Epithelial cell of esophagus (primary cell): ENCODE data around the gene CIB4.

Source experiments
- DNase-seq: peaks from one replicate; pipeline ENCODE4 v3.0.0; 2010; ENCODE audit warnings: low read depth
- H3K4me3 ChIP-seq: 2 replicates; pipeline ENCODE4 v1.5.1; 2011; ENCODE audit warnings: mild to moderate bottlenecking, low read length, control low read depth
- TF ChIP-seq, protein P1 (sequence below): IDR thresholded peaks from 2 replicates; pipeline ENCODE4 v1.5.1; 2011; ENCODE audit warnings: low read depth, mild to moderate bottlenecking, low read length, control low read depth, inconsistent platforms; ENCODE audit not compliant: insufficient read depth; ENCODE audit errors: missing control alignments

The CIB4 gene

DNA sequence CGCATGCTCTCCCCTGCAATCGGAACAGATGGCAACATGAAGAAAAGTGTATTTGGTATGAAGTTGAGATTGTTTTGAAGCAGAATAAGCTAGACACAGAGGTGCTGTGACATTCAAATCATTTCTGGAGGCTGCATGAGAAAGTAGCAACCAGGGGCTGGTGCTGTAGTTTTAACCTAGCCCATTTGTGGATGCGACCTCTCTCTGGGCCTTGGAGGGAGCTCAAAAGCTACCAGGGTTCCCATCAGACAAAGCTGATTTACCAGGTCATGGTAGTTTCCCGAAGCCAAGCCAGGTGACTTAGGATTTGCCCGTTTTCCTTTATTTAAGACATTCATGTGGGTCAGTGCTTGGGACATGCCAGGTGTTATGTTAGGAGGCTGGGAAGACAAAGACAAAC, 77.5 kb downstream of the CIB4 start:
- TF ChIP-seq, protein P1, sequence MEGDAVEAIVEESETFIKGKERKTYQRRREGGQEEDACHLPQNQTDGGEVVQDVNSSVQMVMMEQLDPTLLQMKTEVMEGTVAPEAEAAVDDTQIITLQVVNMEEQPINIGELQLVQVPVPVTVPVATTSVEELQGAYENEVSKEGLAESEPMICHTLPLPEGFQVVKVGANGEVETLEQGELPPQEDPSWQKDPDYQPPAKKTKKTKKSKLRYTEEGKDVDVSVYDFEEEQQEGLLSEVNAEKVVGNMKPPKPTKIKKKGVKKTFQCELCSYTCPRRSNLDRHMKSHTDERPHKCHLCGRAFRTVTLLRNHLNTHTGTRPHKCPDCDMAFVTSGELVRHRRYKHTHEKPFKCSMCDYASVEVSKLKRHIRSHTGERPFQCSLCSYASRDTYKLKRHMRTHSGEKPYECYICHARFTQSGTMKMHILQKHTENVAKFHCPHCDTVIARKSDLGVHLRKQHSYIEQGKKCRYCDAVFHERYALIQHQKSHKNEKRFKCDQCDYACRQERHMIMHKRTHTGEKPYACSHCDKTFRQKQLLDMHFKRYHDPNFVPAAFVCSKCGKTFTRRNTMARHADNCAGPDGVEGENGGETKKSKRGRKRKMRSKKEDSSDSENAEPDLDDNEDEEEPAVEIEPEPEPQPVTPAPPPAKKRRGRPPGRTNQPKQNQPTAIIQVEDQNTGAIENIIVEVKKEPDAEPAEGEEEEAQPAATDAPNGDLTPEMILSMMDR = no peak
- no peak overlapping the region for H3K4me3 ChIP-seq
- no peak for DNase-seq

DNA sequence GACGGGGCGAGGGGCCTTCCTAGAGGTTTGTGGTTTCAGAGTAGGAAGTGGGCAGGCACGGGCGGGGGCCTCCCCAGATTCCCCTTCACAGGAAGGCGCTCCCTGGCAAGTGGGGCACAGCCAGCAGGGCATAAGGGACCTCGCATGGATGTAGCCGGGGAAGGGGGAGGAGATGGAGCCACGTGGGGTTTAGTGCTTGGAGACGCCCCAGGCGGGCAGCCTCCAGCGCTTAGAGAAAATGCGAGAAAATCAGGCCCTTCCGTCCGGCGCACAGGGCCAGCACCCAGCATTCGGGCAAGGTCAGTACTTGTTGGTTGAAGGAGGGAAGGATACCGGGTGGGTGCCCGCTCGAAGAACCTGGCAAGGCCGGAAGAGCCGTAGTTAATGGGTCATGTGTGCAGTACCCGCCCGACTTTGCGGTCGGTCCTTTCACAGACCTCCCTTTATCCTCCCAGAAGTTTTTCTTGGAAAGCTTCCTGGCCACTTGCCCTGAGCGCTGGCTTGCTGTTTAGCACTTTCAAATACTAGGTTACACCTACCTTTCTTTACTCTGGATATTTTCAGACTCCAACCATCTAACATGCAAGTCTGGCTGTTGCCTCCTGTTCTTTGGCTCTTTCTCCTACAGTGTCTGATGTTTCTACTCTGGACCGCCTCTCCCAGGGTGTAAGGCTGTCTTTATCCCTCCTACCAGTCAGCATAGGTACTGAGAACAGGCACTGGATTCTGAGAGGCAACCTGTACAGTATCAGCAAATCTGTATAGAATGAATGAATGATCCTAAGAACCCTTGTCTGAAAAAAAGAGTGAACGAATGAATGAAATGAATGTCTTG, 78.1 kb downstream of the CIB4 start:
- peak; percentile 7 for DNase-seq
- H3K4me3 ChIP-seq = no peak overlapping the region
- TF ChIP-seq, protein P1 = no peak

DNA sequence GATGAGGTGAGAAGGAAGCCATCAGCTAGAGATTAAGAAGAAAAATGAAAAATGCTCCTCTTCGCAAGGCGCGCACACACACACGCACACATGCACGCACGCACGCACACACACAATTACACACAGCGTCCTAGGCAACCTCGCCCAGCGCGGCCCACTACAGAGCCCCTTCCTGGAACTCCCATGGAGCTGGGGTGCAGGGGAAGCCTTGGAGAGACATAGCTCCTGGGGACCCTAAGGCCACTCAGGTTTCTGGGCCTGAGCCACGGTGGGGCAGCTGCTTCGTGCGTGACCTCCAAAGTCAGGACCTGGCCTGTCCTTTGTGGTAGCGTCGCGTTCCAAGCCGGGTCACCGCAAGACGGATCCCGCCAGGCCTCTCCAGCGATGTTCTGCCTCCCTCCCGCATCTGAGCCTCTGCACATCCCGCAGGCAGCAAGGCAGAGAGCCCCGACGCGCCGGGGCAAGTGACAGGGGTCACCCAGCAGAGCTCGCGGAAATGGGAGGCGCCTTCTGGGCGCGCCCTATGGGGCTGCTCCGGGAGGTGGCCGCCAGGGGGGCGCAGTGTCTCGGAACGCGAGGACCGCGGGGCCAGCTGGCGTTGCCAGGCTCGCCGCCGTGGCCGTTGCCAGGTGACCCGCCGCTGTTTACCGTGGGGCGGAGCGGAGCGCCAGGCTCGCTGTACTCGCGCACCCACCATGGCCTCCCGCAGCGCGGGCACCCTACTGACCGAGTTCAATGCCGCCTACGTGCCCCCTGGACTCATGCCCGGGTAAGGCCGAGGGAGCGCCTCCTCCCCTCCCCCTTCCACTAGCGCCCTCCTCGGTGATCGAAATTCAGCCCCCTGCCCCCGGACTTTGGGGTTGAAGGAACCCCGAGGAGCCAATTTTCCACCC, 79.0 kb downstream of the CIB4 start:
- no peak overlapping the region for H3K4me3 ChIP-seq
- TF ChIP-seq, protein P1 = no peak
- DNase-seq = peak; percentile 30

DNA sequence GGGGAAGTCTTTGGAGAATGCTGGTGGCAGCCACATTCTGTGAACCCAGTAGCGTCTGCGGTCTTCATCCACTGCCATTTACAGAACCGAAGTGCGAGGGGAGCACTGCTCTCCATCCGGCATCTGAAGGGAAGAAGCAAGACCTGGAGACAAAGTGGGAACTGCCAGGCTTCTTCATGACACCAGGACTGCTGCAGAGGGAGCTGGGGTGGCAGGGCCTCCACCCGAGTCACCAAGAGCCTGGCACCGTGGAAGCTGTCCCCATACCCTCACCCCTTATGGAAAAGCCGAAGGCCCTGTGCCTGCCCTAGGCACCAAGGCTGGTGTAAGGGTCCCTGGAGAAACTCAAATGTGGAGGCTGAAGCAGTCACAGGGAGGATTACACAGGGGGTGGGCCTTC, 79.8 kb downstream of the CIB4 start:
- DNase-seq = no peak
- TF ChIP-seq, protein P1 = no peak
- H3K4me3 ChIP-seq = no peak overlapping the region

DNA sequence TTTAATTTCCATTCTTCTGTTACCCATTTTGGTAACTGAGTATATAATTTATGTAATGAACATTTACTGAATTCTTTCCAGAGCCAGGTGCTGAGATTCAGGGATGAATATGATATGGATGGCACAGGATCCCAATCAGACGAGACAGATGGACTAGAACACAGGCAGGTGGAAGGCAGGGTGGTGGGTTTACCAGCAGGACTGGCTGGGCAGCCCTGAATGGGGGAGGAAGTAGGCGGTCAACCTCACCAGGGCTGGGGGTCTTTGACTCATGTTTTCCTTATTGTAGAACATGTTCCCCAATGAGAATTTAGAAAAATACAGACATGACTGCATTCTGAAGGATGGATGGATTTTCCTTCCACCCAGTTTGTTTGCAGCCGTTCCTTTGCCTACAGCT, 80.3 kb downstream of the CIB4 start:
- H3K4me3 ChIP-seq = no peak overlapping the region
- TF ChIP-seq, protein P1 = no peak
- DNase-seq = no peak

DNA sequence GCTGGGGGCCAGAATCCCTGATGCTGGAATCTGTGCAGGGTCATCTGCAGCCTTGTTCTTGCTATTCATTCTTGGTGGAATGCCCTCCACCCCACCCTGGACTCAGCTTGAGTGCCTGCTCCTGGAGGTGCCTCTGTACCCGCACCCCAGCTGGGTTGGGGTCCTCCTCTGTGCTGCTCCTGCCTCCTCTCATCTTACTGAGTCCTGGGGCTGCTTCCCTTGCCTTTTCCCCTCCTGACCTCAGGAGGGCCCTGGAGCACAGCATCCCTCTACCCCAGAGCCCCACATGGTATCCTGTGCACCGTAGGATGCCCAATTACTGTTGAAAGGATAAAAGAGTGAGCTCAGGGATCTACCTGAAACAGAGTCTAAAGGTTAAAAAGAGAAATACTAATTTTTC, 81.6 kb downstream of the CIB4 start:
- no peak for DNase-seq
- TF ChIP-seq, protein P1 = no peak

DNA sequence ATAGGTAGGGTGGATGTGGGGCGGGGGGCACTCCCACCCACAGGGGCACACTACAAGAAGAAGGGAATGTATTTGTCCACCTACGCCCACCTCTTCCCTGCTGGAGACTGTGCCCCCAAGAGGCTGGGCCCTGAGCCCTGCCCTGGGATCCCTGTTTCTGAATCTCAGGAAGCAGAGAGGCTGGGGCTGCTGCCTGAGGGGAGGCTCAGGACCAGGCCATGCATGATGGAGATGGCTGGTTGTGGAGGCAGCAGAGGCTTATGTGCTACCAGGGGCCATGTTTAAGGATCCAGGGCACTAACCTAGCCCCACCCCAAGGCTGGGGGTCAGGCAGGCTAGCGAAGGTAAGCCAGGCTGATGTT, 82.1 kb downstream of the CIB4 start:
- TF ChIP-seq, protein P1 = no peak
- DNase-seq = no peak
- no peak overlapping the region for H3K4me3 ChIP-seq

More for the DNA sequence above, 81.6 kb downstream of the CIB4 start:
- no peak overlapping the region for H3K4me3 ChIP-seq
